HCT116 (cell line): Measurements from ENCODE around the gene BOLL. TPM values are rescaled to one million over a fixed set of nuclear protein-coding genes. Genes with fewer than 3 reads are reported as not detected.

Experiments
- ATAC-seq: fragments of 200-7000 bp; cut with Tn5 transposase; 2 replicates; pipeline ENCODE4 v1.9.1; 2020; ENCODE audit warnings: mild to moderate bottlenecking, moderate library complexity
- BruUV-seq: library from RNA; stranded (reverse); fragments of 400-500 nt; replicated peaks from 2 replicates; lab custom pipeline; 2021; lab: Mats Ljungman, UMichigan
- CTCF ChIA-PET: fragments of 300-600 bp; sonication (Branson Sonifier 250); formaldehyde crosslinking; loops from one replicate; lab custom pipeline; 2021; ENCODE audit warnings: antibody characterized with exemption; lab: Charles Lee
- POLR2A ChIA-PET: fragments of 300-600, 350-600 bp; sonication (Branson Sonifier 250); formaldehyde crosslinking; loops from one replicate; lab custom pipeline; 2021; ENCODE audit warnings: antibody characterized with exemption; lab: Charles Lee
- RAD21 ChIA-PET, 2 experiments: fragments of 300-600 bp; sonication (Branson Sonifier 250); formaldehyde crosslinking; loops; one replicate each; lab custom pipeline; 2023; ENCODE audit warnings: low total read pairs in 2 of 2; ENCODE audit not compliant: uncharacterized antibody in 2 of 2, unreplicated experiment in 2 of 2, low non-redundant PET in 1 of 2; lab: Charles Lee
- DNase-seq: peaks from one replicate; pipeline ENCODE4 v3.0.0-alpha.2; 2010; ENCODE audit warnings: low read depth, low spot score
- H2AFZ ChIP-seq: fragments of 200-600 bp; shearing (Covaris generic), sonication (generic); 2 replicates; pipeline ENCODE4 v1.6.1; 2017; ENCODE audit warnings: low read depth, mixed run types, mixed read lengths, antibody characterized with exemption, low read length; ENCODE audit not compliant: poor library complexity, severe bottlenecking
- H3K27ac ChIP-seq: 2 replicates; pipeline ENCODE4 v1.5.1; 2012; ENCODE audit warnings: low read depth, low read length
- H3K27me3 ChIP-seq: fragments of 200-600 bp; sonication (generic); 2 replicates; pipeline ENCODE4 v1.6.1; 2016; ENCODE audit warnings: mixed run types, low read length, mixed read lengths; ENCODE audit not compliant: insufficient read depth
- H3K36me3 ChIP-seq, 2 experiments: fragments of 200-500 bp in 1 of 2; fragments of 200-600 bp in 1 of 2; sonication (Bioruptor generic) in 1 of 2; sonication (generic) in 1 of 2; 2 replicates each; pipeline versions ENCODE4 v1.5.1 to v1.6.1; 2014 to 2016; ENCODE audit warnings: low read length in 2 of 2, inconsistent platforms in 1 of 2, mixed read lengths in 1 of 2, mixed run types in 1 of 2; ENCODE audit not compliant: insufficient read depth in 2 of 2, control insufficient read depth in 1 of 2
- H3K4me1 ChIP-seq, 2 experiments: fragments of 200-600 bp in 1 of 2; sonication (generic) in 1 of 2; 2 replicates each; pipeline versions ENCODE4 v1.5.1 to v1.6.1; 2012 to 2017; ENCODE audit warnings: low read length in 2 of 2, inconsistent platforms in 1 of 2, mild to moderate bottlenecking in 1 of 2, mixed read lengths in 1 of 2, mixed run types in 1 of 2, moderate library complexity in 1 of 2; ENCODE audit not compliant: insufficient read depth in 2 of 2, control insufficient read depth in 1 of 2
- H3K4me2 ChIP-seq: fragments of 200-600 bp; sonication (generic); 2 replicates; pipeline ENCODE4 v1.6.1; 2017; ENCODE audit warnings: mixed run types, low read length, mixed read lengths
- H3K4me3 ChIP-seq, 2 experiments: fragments of 200-600 bp in 1 of 2; sonication (generic) in 1 of 2; replicated peaks in 1 of 2; 2 replicates each; pipeline ENCODE4 v1.5.1; 2011 to 2016; ENCODE audit warnings: low read length in 2 of 2, control low read depth in 1 of 2, low read depth in 1 of 2, mild to moderate bottlenecking in 1 of 2, mixed read lengths in 1 of 2, mixed run types in 1 of 2
- H3K79me2 ChIP-seq: fragments of 200-600 bp; sonication (generic); 2 replicates; pipeline ENCODE4 v1.6.1; 2017; ENCODE audit warnings: mild to moderate bottlenecking, mixed run types, low read length, moderate library complexity, mixed read lengths; ENCODE audit not compliant: insufficient read depth
- H3K9ac ChIP-seq: fragments of 200-600 bp; sonication (generic); 2 replicates; pipeline ENCODE4 v1.6.1; 2016; ENCODE audit warnings: low read length, mixed read lengths
- H3K9me2 ChIP-seq: fragments of 200-600 bp; sonication (generic), shearing (Covaris generic); 2 replicates; pipeline ENCODE4 v1.6.1; 2017; ENCODE audit warnings: mixed run types, mild to moderate bottlenecking, moderate library complexity; ENCODE audit not compliant: insufficient read depth
- H3K9me3 ChIP-seq, 2 experiments: fragments of 200-500 bp in 1 of 2; fragments of 200-600 bp in 1 of 2; sonication (Bioruptor generic) in 1 of 2; sonication (generic) in 1 of 2; 2 replicates each; pipeline ENCODE4 v1.6.1; 2014 to 2017; ENCODE audit warnings: low read length in 2 of 2, mixed read lengths in 2 of 2, inconsistent platforms in 1 of 2, low read depth in 1 of 2, mild to moderate bottlenecking in 1 of 2, mixed run types in 1 of 2, moderate library complexity in 1 of 2; ENCODE audit not compliant: control insufficient read depth in 1 of 2, insufficient read depth in 1 of 2
- H4K20me1 ChIP-seq: fragments of 200-600 bp; sonication (generic), shearing (Covaris generic); 2 replicates; pipeline ENCODE4 v1.6.1; 2017; ENCODE audit warnings: mixed run types, mild to moderate bottlenecking, moderate library complexity; ENCODE audit not compliant: insufficient read depth
- FOSL1 ChIP-seq: IDR thresholded peaks from 2 replicates; pipeline ENCODE4 v1.6.1; 2012; ENCODE audit warnings: low read depth
- POLR2A ChIP-seq: IDR thresholded peaks from 2 replicates; pipeline ENCODE4 v1.7.0; 2011; ENCODE audit warnings: borderline replicate concordance; ENCODE audit not compliant: insufficient read depth, insufficient read length; ENCODE audit errors: extremely low read depth
- POLR2AphosphoS5 ChIP-seq: IDR thresholded peaks from 2 replicates; pipeline ENCODE4 v1.6.1; 2011; ENCODE audit warnings: mild to moderate bottlenecking, low read depth, low read length, moderate library complexity
- SIN3A ChIP-seq: IDR thresholded peaks from 2 replicates; pipeline ENCODE4 v1.6.1; 2012; ENCODE audit warnings: low read depth
- SP1 ChIP-seq: IDR thresholded peaks from 2 replicates; pipeline ENCODE4 v1.6.1; 2012; ENCODE audit warnings: low read depth
- SRF ChIP-seq: IDR thresholded peaks from 2 replicates; pipeline ENCODE4 v1.6.1; 2012; ENCODE audit warnings: low read depth
- TCF7L2 ChIP-seq: IDR thresholded peaks from 2 replicates; pipeline ENCODE4 v1.7.0; 2011; ENCODE audit warnings: borderline replicate concordance, inconsistent platforms; ENCODE audit not compliant: insufficient read depth, insufficient read length; ENCODE audit errors: extremely low read depth
- YY1 ChIP-seq: IDR thresholded peaks from 2 replicates; pipeline ENCODE4 v1.6.1; 2011; ENCODE audit warnings: low read length, low read depth, moderate library complexity, mild to moderate bottlenecking; ENCODE audit not compliant: insufficient replicate concordance; ENCODE audit errors: extremely low read depth
- ZFX ChIP-seq: fragments of 450-650 bp; IDR thresholded peaks from 2 replicates; pipeline ENCODE4 v1.6.1; 2017
- intact Hi-C: fragments of 100-400 bp; cut with micrococcal nuclease; formaldehyde crosslinking; loops from 2 replicates; pipeline ENCODE4 v1.10.0; 2022
- total RNA-seq: library from RNA; stranded (reverse); gene quantifications from one replicate; pipeline ENCODE4 v1.2.1, GENCODE V29; 2021; ENCODE audit not compliant: unreplicated experiment
- TF ChIP-seq, protein P1 (sequence below), 3 experiments: fragments of 200-600 bp in 1 of 3; sonication (generic) in 1 of 3; IDR thresholded peaks in 2 of 3; conservative IDR thresholded peaks in 1 of 3; 2 replicates each; pipeline ENCODE4 v1.5.1; 2012 to 2017; ENCODE audit warnings: low read depth in 2 of 3, low read length in 2 of 3, antibody characterized with exemption in 1 of 3, borderline replicate concordance in 1 of 3, control low read depth in 1 of 3, mild to moderate bottlenecking in 1 of 3, mixed read lengths in 1 of 3, mixed run types in 1 of 3, moderate library complexity in 1 of 3; ENCODE audit not compliant: insufficient read depth in 1 of 3
- TF ChIP-seq, protein P2 (sequence below): IDR thresholded peaks from 2 replicates; pipeline ENCODE4 v1.6.1; 2012

BOLL gene
- total RNA-seq, 1 experiment from 2014 or later, result not detected

DNA sequence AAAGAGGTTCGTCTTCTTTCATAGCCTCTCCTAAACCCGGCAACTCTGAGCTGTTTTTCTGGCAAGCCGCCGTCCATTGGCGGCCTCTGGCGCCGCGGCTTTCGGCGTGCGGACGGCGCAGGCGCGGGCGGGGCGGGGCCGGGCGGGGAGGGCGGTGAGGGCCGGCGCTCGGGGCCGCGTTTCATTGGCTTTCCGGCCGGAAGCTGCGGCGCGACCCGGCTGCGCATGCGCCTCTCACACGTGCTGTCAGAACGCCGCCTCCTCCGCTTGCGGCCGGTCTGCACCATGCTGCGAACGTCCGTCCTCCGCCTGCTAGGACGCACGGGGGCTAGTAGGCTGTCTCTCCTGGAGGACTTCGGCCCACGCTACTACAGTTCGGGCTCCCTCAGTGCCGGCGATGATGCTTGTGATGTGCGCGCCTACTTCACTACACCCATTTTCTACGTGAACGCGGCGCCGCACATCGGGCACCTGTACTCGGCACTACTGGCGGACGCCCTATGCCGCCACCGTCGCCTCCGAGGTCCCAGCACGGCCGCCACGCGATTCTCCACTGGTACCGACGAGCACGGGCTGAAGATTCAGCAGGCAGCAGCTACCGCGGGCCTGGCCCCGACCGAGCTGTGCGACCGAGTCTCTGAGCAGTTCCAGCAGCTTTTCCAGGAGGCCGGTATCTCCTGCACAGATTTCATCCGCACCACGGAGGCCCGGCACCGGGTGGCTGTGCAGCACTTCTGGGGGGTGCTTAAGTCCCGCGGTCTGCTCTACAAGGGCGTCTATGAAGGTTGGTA lies 79.8 kb downstream of the BOLL start, which contains the start of gene MARS2:
TSS of gene MARS2 (plus strand) at position 249 of the 791 bp plus-strand sequence. CDS start at position 286, 37 bp downstream.
- Histone ChIP-seq H3K4me2 (peak within 1 kb of the TSS; percentile 85), H4K20me1 (peaks cover 14% of the 10 kb centered on the region; the same call in 1 of the 2 replicates), H3K4me3 (peak within 1 kb of the TSS; percentile 78 to 89), H3K36me3 (peaks cover 0 to 7% of the 10 kb centered on the region in 2 experiments; a peak in 1 of 4 replicates), H3K27ac (peak within 1 kb of the TSS; percentile 66), H3K9me2 (no peaks in the 10 kb centered on the region), H3K79me2 (peaks cover 49% of the 10 kb centered on the region), H3K9me3 (no peaks in the 10 kb centered on the region), H2AFZ (peak within 1 kb of the TSS; percentile 90), H3K4me1 (peaks cover 11 to 19% of the 10 kb centered on the region in 2 experiments; a peak in 3 of 4 replicates), H3K9ac (peak within 1 kb of the TSS; percentile 84), H3K27me3 (no peaks in the 10 kb centered on the region)
- ChIA-PET POLR2A (interaction anchor here (0.6 to 1.2 kb wide), 5 partner anchors 9 to 294 kb away, joined by 3 to 4 read pairs (median 4); partner anchors contain the start of genes HSPD1 and HSPE1), CTCF (interaction anchor here (1.5 kb wide), 1 partner anchor 74 kb away, joined by 3 read pairs; no protein-coding TSS in a partner anchor), RAD21 (no interaction called here)
- ATAC-seq (peak; percentile 87), DNase-seq (peak; percentile 77)
- TF ChIP-seq ZFX (peak; percentile 50; the same call in 1 of the 2 replicates), POLR2AphosphoS5 (peak; percentile 94), SP1 (0 out of 2 replicates have a peak, but pooled peaks have one; percentile 5), POLR2A (peak; percentile 92), FOSL1 (no peak), YY1 (peak; percentile 85), SRF (no peak), TCF7L2 (peak; percentile 23), SIN3A (peak; percentile 99)
- TF ChIP-seq, protein P1, sequence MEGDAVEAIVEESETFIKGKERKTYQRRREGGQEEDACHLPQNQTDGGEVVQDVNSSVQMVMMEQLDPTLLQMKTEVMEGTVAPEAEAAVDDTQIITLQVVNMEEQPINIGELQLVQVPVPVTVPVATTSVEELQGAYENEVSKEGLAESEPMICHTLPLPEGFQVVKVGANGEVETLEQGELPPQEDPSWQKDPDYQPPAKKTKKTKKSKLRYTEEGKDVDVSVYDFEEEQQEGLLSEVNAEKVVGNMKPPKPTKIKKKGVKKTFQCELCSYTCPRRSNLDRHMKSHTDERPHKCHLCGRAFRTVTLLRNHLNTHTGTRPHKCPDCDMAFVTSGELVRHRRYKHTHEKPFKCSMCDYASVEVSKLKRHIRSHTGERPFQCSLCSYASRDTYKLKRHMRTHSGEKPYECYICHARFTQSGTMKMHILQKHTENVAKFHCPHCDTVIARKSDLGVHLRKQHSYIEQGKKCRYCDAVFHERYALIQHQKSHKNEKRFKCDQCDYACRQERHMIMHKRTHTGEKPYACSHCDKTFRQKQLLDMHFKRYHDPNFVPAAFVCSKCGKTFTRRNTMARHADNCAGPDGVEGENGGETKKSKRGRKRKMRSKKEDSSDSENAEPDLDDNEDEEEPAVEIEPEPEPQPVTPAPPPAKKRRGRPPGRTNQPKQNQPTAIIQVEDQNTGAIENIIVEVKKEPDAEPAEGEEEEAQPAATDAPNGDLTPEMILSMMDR (IDR thresholded peaks at IDR 0.05 in 2 of 3, conservative IDR thresholded peaks at IDR 0.05 in 1 of 3; ENCODE audit: borderline replicate concordance in 1 of 3, insufficient read depth in 1 of 3, low read depth in 2 of 3, low read length in 2 of 3), result no peak
- TF ChIP-seq, protein P2, sequence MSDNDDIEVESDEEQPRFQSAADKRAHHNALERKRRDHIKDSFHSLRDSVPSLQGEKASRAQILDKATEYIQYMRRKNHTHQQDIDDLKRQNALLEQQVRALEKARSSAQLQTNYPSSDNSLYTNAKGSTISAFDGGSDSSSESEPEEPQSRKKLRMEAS, result peak; percentile 97
- intact Hi-C loops, result loop anchor here (10.0 kb wide), 2 partner anchors 201 to 589 kb away; partner anchors contain the start of gene HSPE1
- BruUV-seq, result TSS peak; percentile 50
